ENCODE results near the gene GRM2. TPM values are rescaled to one million over a fixed set of nuclear protein-coding genes. Genes with fewer than 3 reads are reported as not detected.

Gene GRM2
- total and polyA plus RNA-seq, 2 of the 8 experiments (the other 6 are each of a cell fraction or from before 2014, with no cell fraction given), result 3.9 to 10.5 TPM

- Histone ChIP-seq H3K14ac (ENCODE audit: insufficient read length) (no peak overlapping the region), H4K8ac (ENCODE audit: extremely low read depth, insufficient read depth, low read length) (no peak overlapping the region), H3K18ac (ENCODE audit: extremely low read depth, low read length) (no peak overlapping the region), H4K91ac (replicated peaks; ENCODE audit: insufficient read length, low read length) (no peak overlapping the region), H3K23ac (ENCODE audit: insufficient read length) (no peak overlapping the region), H3K79me1 (ENCODE audit: low read depth, low read length) (no peaks in the 10 kb centered on the region; the same call in 1 of the 2 replicates), H4K5ac (ENCODE audit: insufficient read length, low read depth, low read length) (no peak overlapping the region), H3K4me3 (ENCODE audit: extremely low read depth in 1 of 4, insufficient read depth in 2 of 4, low read depth in 3 of 4, low read length in 4 of 4) (no peak overlapping the region), H3K36me3 (ENCODE audit: control insufficient read depth in 2 of 4, insufficient read depth in 4 of 4, low read length in 3 of 4) (no peaks in the 10 kb centered on the region), H3K27ac (ENCODE audit: low read depth, low read length) (no peak overlapping the region), H3K4me2 (ENCODE audit: insufficient read depth in 1 of 2, low read depth in 2 of 2, low read length in 2 of 2) (no peak overlapping the region), H3K4ac (replicated peaks; ENCODE audit: insufficient read length, low read depth, low read length) (no peak overlapping the region), H2BK5ac (ENCODE audit: low read depth, low read length) (no peak overlapping the region), H2AK5ac (ENCODE audit: low read depth, low read length) (no peak overlapping the region), H3K9me3 (ENCODE audit: insufficient read depth in 2 of 2, low read depth in 1 of 2, low read length in 1 of 2) (no peaks in the 10 kb centered on the region), H3K27me3 (replicated peaks in 1 of 4; ENCODE audit: control insufficient read depth in 3 of 4, extremely low read depth in 1 of 4, insufficient read depth in 3 of 4, low read length in 3 of 4) (no peaks in the 10 kb centered on the region), H3K79me2 (ENCODE audit: control insufficient read depth in 1 of 2, insufficient read depth in 2 of 2, low read length in 2 of 2) (no peaks in the 10 kb centered on the region), H4K20me1 (replicated peaks in 1 of 2; ENCODE audit: control insufficient read depth in 1 of 2, insufficient read depth in 2 of 2, low read length in 2 of 2) (no peaks in the 10 kb centered on the region), H2AFZ (ENCODE audit: low read length) (no peak overlapping the region), H2BK12ac (ENCODE audit: low read depth, low read length) (no peak overlapping the region), H2BK120ac (replicated peaks; ENCODE audit: low read depth, low read length) (no peak overlapping the region), H2BK20ac (ENCODE audit: low read length) (no peak overlapping the region), H3K23me2 (ENCODE audit: low read depth, low read length) (no peaks in the 10 kb centered on the region), H3K56ac (replicated peaks; ENCODE audit: insufficient read length, low read depth, low read length) (no peak overlapping the region), H3K4me1 (replicated peaks in 1 of 4; ENCODE audit: control insufficient read depth in 3 of 4, insufficient read depth in 4 of 4, low read length in 3 of 4) (peaks cover 0 to 9% (median 3%) of the 10 kb centered on the region in 4 experiments; a peak in 4 of 7 replicates), H2BK15ac (ENCODE audit: low read length) (no peak overlapping the region), H3K9ac (replicated peaks in 1 of 4; ENCODE audit: extremely low read depth in 1 of 4, low read depth in 3 of 4, low read length in 3 of 4) (no peak overlapping the region)
- no peak for FAIRE-seq
- DNase-seq (ENCODE audit: low read depth in 1 of 2, low spot score in 2 of 2), result no peak
- POLR2A ChIA-PET (ENCODE audit: partially characterized antibody), result interaction anchor here (0.6 to 2.9 kb wide), 4 partner anchors 10 to 290 kb away, joined by 3 to 37 read pairs (median 8); partner anchors contain the start of genes DCAF1, RBM15B and TEX264
- 83% methylated on average over 2 of the region's 2 CpGs; no CpG with 5 or more reads in 1 of the 2 experiments for WGBS, 2 experiments (ENCODE audit: extremely low coverage in 1 of 2, insufficient coverage in 1 of 2, insufficient read length in 1 of 2, insufficient replicate concordance in 2 of 2, low coverage in 1 of 2, low lambda C conversion rate in 2 of 2, missing lambda C conversion rate in 1 of 2)
- CTCF ChIA-PET (ENCODE audit: partially characterized antibody), result interaction anchor here (0.8 to 6.4 kb wide), 23 partner anchors 8 to 287 kb away, joined by 3 to 123 read pairs (median 6); partner anchors contain the start of genes DCAF1 and TEX264
- TF ChIP-seq CTCF (IDR thresholded peaks at IDR 0.05; ENCODE audit: control extremely low read depth in 1 of 3, insufficient read depth in 1 of 3, low read depth in 1 of 3, low read length in 3 of 3) (no peak), BACH1 (IDR thresholded peaks at IDR 0.05; ENCODE audit: low read length) (no peak), TAF7 (optimal IDR thresholded peaks at IDR 0.05; ENCODE audit: borderline replicate concordance, low read depth, low read length) (no peak), SIN3A (conservative IDR thresholded peaks at IDR 0.05 in 1 of 2, IDR thresholded peaks at IDR 0.05 in 1 of 2; ENCODE audit: low read depth in 1 of 2, low read length in 2 of 2) (no peak), SIRT6 (IDR thresholded peaks at IDR 0.05; ENCODE audit: low read length) (no peak), ZNF274 (IDR thresholded peaks at IDR 0.05; ENCODE audit: borderline replicate concordance, extremely low read depth, low read length) (no peak), TCF12 (IDR thresholded peaks at IDR 0.05; ENCODE audit: low read depth, low read length) (no peak), RNF2 (IDR thresholded peaks at IDR 0.05; ENCODE audit: borderline replicate concordance, low read depth, low read length, missing control alignments, poor library complexity, severe bottlenecking) (no peak), SP1 (IDR thresholded peaks at IDR 0.05; ENCODE audit: low read depth, low read length) (no peak), RAD21 (IDR thresholded peaks at IDR 0.05 in 1 of 2, conservative IDR thresholded peaks at IDR 0.05 in 1 of 2; ENCODE audit: low read depth in 2 of 2, low read length in 2 of 2) (no peak)
Measured at GRCh38 chr3:51680663-51681230, 26.1 kb upstream of the GRM2 start.

All from H1 (cell line).